Kidney epithelial cell (primary cell): Measurements from ENCODE around the gene AOX1. TPM values are rescaled to one million over a fixed set of nuclear protein-coding genes. Genes with fewer than 3 reads are reported as not detected.

Experiments used
- DNase-seq: peaks from one replicate; pipeline ENCODE4 v3.0.0-alpha.2; 2010; ENCODE audit warnings: low read depth
- H3K27me3 ChIP-seq: 2 replicates; pipeline ENCODE4 v1.6.0; 2011; ENCODE audit warnings: low read length; ENCODE audit not compliant: control insufficient read depth, insufficient read depth
- H3K36me3 ChIP-seq: 2 replicates; pipeline ENCODE4 v1.5.1; 2011; ENCODE audit warnings: low read length; ENCODE audit not compliant: control insufficient read depth, insufficient read depth
- H3K4me3 ChIP-seq: 2 replicates; pipeline ENCODE4 v1.5.1; 2011; ENCODE audit warnings: low read depth, mild to moderate bottlenecking, control low read depth, low read length
- total RNA-seq: library from RNA; depleted of rRNA; stranded (reverse); fragments of >200 nt; gene quantifications from 2 replicates; pipeline ENCODE4 v1.2.3, GENCODE V29; 2015
- TF ChIP-seq, protein P1 (sequence below): IDR thresholded peaks from 2 replicates; pipeline ENCODE4 v1.5.1; 2011; ENCODE audit warnings: mild to moderate bottlenecking, moderate library complexity, low read length, control low read depth, inconsistent platforms; ENCODE audit not compliant: insufficient read depth, poor library complexity, severe bottlenecking

AOX1 gene
- total RNA-seq, 1 donor from 2014 or later: 0.88 TPM

DNA sequence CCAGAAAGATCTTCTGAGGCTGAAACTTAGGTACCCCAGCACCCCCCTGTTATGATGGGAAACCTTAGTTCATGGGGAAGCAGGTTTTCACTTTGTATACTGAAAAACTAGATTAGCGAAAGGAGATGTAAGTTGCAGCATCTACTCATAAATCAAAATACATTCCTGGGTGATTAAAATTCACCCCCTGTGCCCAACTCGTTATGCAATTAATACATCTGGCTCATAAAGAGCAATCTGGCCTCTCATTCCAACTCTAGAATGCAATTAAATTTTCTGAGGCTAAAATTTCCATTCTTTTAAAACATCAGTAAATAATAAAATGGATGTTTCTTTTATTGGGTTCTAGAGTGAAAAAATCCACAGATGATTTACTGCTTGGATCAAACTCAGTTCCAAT is 115.0 kb downstream of the AOX1 start:
- Histone ChIP-seq H3K36me3 (no peaks in the 10 kb centered on the region), H3K4me3 (no peak overlapping the region), H3K27me3 (no peaks in the 10 kb centered on the region)
- TF ChIP-seq, protein P1, sequence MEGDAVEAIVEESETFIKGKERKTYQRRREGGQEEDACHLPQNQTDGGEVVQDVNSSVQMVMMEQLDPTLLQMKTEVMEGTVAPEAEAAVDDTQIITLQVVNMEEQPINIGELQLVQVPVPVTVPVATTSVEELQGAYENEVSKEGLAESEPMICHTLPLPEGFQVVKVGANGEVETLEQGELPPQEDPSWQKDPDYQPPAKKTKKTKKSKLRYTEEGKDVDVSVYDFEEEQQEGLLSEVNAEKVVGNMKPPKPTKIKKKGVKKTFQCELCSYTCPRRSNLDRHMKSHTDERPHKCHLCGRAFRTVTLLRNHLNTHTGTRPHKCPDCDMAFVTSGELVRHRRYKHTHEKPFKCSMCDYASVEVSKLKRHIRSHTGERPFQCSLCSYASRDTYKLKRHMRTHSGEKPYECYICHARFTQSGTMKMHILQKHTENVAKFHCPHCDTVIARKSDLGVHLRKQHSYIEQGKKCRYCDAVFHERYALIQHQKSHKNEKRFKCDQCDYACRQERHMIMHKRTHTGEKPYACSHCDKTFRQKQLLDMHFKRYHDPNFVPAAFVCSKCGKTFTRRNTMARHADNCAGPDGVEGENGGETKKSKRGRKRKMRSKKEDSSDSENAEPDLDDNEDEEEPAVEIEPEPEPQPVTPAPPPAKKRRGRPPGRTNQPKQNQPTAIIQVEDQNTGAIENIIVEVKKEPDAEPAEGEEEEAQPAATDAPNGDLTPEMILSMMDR: no peak
- DNase-seq: no peak

DNA sequence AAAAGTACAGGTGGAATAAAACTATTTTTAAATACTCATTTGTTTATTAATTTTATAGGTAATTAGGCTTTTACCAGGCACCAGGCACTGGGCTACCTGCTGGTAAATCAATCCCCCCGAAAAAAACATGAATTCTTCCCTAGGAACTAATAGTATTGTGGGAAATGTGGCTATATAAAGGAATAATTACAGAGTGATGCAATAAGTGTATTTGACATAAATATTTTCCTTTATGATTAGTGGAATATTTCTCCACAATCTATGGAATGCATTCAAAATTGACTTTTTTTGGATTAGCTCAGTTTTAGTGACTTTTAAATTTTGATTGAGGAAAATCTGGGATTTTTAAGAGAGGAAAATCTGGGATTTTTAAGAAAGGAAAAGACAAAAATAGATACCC is 116.2 kb downstream of the AOX1 start:
- TF ChIP-seq, protein P1: no peak
- H3K36me3 ChIP-seq: no peaks in the 10 kb centered on the region
- no peak for DNase-seq
- no peak overlapping the region for H3K4me3 ChIP-seq
- H3K27me3 ChIP-seq: no peaks in the 10 kb centered on the region

DNA sequence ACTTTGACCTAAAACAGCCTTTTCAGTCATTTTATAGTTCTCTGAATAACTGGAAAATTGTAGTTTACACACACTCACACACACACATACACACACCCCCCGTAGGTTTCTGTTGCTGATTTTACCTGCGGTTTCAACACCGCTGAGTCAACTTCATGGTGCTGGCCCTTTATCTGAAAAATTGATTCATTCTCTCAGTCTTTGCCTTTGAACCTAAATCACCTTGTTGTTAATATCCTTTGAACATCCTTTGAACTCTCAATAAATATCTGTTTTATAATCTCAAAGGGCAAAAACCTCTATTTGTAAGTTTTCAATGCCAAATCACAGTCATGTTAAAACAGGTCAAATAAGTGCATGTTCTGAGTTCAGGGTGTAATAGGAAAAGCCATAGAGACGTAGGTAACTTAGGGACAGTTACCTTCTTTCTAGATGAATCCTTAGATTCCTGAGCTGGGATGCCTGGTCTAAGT is 116.9 kb downstream of the AOX1 start:
- TF ChIP-seq, protein P1: no peak
- no peaks in the 10 kb centered on the region for H3K27me3 ChIP-seq
- H3K36me3 ChIP-seq: no peaks in the 10 kb centered on the region
- H3K4me3 ChIP-seq: no peak overlapping the region
- no peak for DNase-seq

DNA sequence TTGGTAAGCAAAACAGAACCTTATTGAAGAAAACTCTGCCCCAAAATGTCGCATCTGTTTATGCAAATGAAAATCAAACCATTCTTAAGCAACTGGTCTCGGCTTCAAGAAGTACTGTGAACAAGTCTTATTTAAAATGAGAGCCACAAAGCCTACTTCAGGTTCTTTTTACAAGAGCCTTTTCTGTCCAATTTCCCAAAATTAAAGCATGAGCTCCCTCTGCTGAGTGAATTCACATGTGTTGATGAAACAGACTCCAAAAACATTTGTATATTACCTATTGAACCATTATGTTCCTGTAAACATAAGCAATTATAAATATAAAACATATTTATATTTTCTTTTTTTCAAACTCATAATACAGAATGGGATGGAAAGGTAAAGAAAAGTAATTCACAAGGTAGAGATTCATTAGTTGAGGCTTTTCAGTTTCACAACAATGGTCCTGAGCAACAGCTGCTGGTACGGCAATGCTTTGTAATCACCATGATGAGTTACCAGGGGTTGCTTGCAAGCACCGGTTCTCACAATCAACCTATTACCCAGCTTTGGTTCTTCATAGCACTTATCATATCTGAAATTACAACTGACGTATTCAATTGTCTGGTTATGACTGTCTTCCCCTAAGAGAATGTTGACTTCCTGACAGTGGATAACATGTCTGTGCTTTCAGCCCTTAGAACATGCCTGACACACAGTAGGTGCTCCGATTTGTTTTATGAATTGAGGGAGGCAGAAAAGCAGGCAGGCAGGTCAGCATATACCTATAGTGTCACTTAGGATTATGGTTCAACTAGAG is 117.5 kb downstream of the AOX1 start:
- no peaks in the 10 kb centered on the region for H3K27me3 ChIP-seq
- no peak overlapping the region for H3K4me3 ChIP-seq
- peak; percentile 39 for DNase-seq
- no peaks in the 10 kb centered on the region for H3K36me3 ChIP-seq
- TF ChIP-seq, protein P1: peak; percentile 45

DNA sequence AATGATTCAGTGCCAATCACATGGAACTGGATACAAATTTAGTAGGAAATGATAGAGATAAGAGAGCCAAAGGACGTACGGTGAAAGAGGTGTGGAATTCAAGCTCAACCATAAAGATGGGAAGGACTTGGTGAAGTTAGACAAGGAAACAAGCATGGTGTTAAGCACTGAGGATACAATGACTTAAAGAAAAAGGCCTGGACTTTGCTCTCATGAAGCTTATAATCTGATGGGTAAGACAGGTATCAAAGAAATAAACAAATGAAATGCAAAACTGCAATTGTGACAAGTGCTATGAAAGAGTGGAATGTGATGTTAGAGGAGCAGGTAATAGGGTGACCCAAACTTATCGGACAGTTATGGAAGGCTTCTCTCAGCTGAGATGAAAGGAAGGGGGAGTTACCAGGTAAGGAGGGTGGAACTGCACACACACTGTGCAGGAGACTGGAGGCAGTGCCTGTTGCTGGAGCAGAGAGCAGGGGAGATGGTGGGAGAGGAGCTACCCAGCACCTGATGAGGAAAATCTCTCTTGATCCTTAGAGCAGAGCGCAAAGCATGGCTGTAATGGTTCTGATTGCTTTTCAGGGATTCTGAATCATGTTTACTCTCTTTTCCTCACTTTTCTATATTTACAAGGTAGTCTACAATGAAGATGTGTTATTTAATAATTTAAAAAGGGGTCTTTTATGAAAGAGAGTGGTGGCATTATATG is 118.3 kb downstream of the AOX1 start:
- no peaks in the 10 kb centered on the region for H3K36me3 ChIP-seq
- no peak overlapping the region for H3K4me3 ChIP-seq
- TF ChIP-seq, protein P1: no peak
- H3K27me3 ChIP-seq: no peaks in the 10 kb centered on the region
- no peak for DNase-seq
